Activated CD4-positive, CD25-positive, alpha-beta regulatory T cell treated with anti-CD3 and anti-CD28 coated beads, Interleukin-2, amount 50 U/mL, for 24 hours (primary cell): ENCODE measurements around the gene F13A1.
"Not testable (repeated sequence)": the region's sequence is repeated elsewhere in the genome, so short reads cannot be mapped to it uniquely, and the experiment has no call there.

Experiments used
- ATAC-seq, 2 donors: fragments of 150-1000 bp; cut with Tn5 transposase; one replicate each; pipeline ENCODE4 v1.10.0; 2021; ENCODE audit warnings: mild to moderate bottlenecking in 1 of 2, moderate library complexity in 1 of 2

Gene F13A1

GRCh38 chr6:6317825-6318733, 2.4 kb downstream of the F13A1 start:
- ATAC-seq: no peak

GRCh38 chr6:6317386-6317785, 3.1 kb downstream of the F13A1 start:
- no peak for ATAC-seq

- ATAC-seq: no peak
These were observed 4.8 kb downstream of the F13A1 start for GRCh38 chr6:6315660-6316059.

- no peak for ATAC-seq
These were observed 5.9 kb downstream of the F13A1 start for GRCh38 chr6:6314596-6314995.

- ATAC-seq: no peak
These were observed 7.5 kb downstream of the F13A1 start for GRCh38 chr6:6312901-6313441.

GRCh38 chr6:6305575-6305974, 14.9 kb downstream of the F13A1 start:
- no peak for ATAC-seq

- ATAC-seq: not testable (repeated sequence)
These were observed 20.1 kb downstream of the F13A1 start for GRCh38 chr6:6300383-6300782.

- no peak for ATAC-seq
These were observed 27.1 kb downstream of the F13A1 start for GRCh38 chr6:6293317-6293716.

- no peak for ATAC-seq
These were observed 33.0 kb downstream of the F13A1 start for GRCh38 chr6:6287415-6287814.

GRCh38 chr6:6285679-6286078, 34.8 kb downstream of the F13A1 start:
- no peak for ATAC-seq

GRCh38 chr6:6284221-6284966, 36.1 kb downstream of the F13A1 start:
- no peak for ATAC-seq

- ATAC-seq: no peak
These were observed 36.7 kb downstream of the F13A1 start for GRCh38 chr6:6283746-6284145.

- no peak for ATAC-seq
These were observed 37.7 kb downstream of the F13A1 start for GRCh38 chr6:6282716-6283115.

- no peak for ATAC-seq
These were observed 43.0 kb downstream of the F13A1 start for GRCh38 chr6:6277413-6277812.

GRCh38 chr6:6270948-6271535, 49.4 kb downstream of the F13A1 start:
- ATAC-seq: no peak

GRCh38 chr6:6260196-6260722, 60.2 kb downstream of the F13A1 start:
- ATAC-seq: no peak

- no peak for ATAC-seq
These were observed 63.6 kb downstream of the F13A1 start for GRCh38 chr6:6256886-6257285.

- ATAC-seq: no peak
These were observed 64.2 kb downstream of the F13A1 start for GRCh38 chr6:6256259-6256658.

- no peak for ATAC-seq
These were observed 68.7 kb downstream of the F13A1 start for GRCh38 chr6:6251555-6252280.

GRCh38 chr6:6248651-6249050, 71.8 kb downstream of the F13A1 start:
- ATAC-seq: no peak

- no peak for ATAC-seq
These were observed 73.9 kb downstream of the F13A1 start for GRCh38 chr6:6246544-6246943.

- no peak for ATAC-seq
These were observed 75.8 kb downstream of the F13A1 start for GRCh38 chr6:6244624-6245023.
